LNCAP (cell line): Measurements from ENCODE around the gene KCNA1.

Experiments
- CTCF ChIP-seq: fragments of 450-650 bp; IDR thresholded peaks from 2 replicates; pipeline ENCODE4 v1.5.1; 2017; ENCODE audit warnings: mild to moderate bottlenecking

The KCNA1 gene

GRCh38 chr12:4870423-4870822, 39.3 kb upstream of the KCNA1 start:
- no peak for TF ChIP-seq CTCF

GRCh38 chr12:4871514-4871913, 38.2 kb upstream of the KCNA1 start:
- TF ChIP-seq CTCF, result no peak

- TF ChIP-seq CTCF, result no peak
These were observed 35.8 kb upstream of the KCNA1 start for GRCh38 chr12:4873947-4874346.

- TF ChIP-seq CTCF, result no peak
These were observed 35.0 kb upstream of the KCNA1 start for GRCh38 chr12:4874671-4875070.

GRCh38 chr12:4881266-4882064, 28.2 kb upstream of the KCNA1 start:
- TF ChIP-seq CTCF, result no peak

GRCh38 chr12:4891866-4892265, 17.8 kb upstream of the KCNA1 start:
- no peak for TF ChIP-seq CTCF

GRCh38 chr12:4892418-4892817, 17.3 kb upstream of the KCNA1 start:
- no peak for TF ChIP-seq CTCF

GRCh38 chr12:4894019-4894418, 15.7 kb upstream of the KCNA1 start:
- no peak for TF ChIP-seq CTCF
